Measurements from ENCODE around the gene CELSR2. TPM values are rescaled to one million over a fixed set of nuclear protein-coding genes. Genes with fewer than 3 reads are reported as not detected.

The CELSR2 gene
- total RNA-seq, 4 donors from 2014 or later: 1.6 to 2.6 (median 1.9) TPM

GRCh38 chr1:109259674-109260557, 10.6 kb downstream of the CELSR2 start:
- no peak for TF ChIP-seq CTCF (IDR thresholded peaks at IDR 0.05)
- no peak for ATAC-seq (ENCODE audit: low FRiP score)
- no peak for DNase-seq (ENCODE audit: low spot score)

GRCh38 chr1:109261006-109261405, 11.7 kb downstream of the CELSR2 start:
- DNase-seq (ENCODE audit: low spot score): no peak
- no peak for TF ChIP-seq CTCF (IDR thresholded peaks at IDR 0.05)
- no peak for ATAC-seq (ENCODE audit: low FRiP score)

- no peak for TF ChIP-seq CTCF (IDR thresholded peaks at IDR 0.05)
- no peak for DNase-seq (ENCODE audit: low spot score)
- ATAC-seq (ENCODE audit: low FRiP score): no peak
Observed at GRCh38 chr1:109261578-109261977, 12.2 kb downstream of the CELSR2 start.

- no peak for TF ChIP-seq CTCF (IDR thresholded peaks at IDR 0.05)
- no peak for ATAC-seq (ENCODE audit: low FRiP score)
- no peak for DNase-seq (ENCODE audit: low spot score)
Observed at GRCh38 chr1:109262231-109263055, 13.1 kb downstream of the CELSR2 start.

- ATAC-seq (ENCODE audit: low FRiP score) (no peak), DNase-seq (ENCODE audit: low spot score) (no peak)
- no peak for TF ChIP-seq CTCF (IDR thresholded peaks at IDR 0.05)
Observed at GRCh38 chr1:109263234-109263596, 13.9 kb downstream of the CELSR2 start.

GRCh38 chr1:109263597-109264378, 14.4 kb downstream of the CELSR2 start:
- peak in 2 of 3 donors; percentile 94 to 98 for TF ChIP-seq CTCF (IDR thresholded peaks at IDR 0.05)
- DNase-seq (ENCODE audit: low spot score) (peak; percentile 74), ATAC-seq (ENCODE audit: low FRiP score) (peak; percentile 70)
